SK-N-SH (cell line): ENCODE data around the gene AFMID. TPM values are rescaled to one million over a fixed set of nuclear protein-coding genes. Genes with fewer than 3 reads are reported as not detected.
A peak's percentile ranks its signal among the peaks of the same experiment; 100 is the strongest.

Source experiments
- CTCF ChIA-PET: fragments of 300-600, 350-600 bp; formaldehyde crosslinking; extraction: SDS; loops from one replicate; lab custom pipeline; 2021; lab: Yijun Ruan, JAX
- POLR2A ChIA-PET: fragments of 350-600 bp; sonication (Branson Sonifier 250); formaldehyde crosslinking; extraction: SDS; loops from one replicate; lab custom pipeline; 2020; ENCODE audit warnings: antibody characterized with exemption, inconsistent platforms; lab: Yijun Ruan, JAX
- DNase-seq: peaks from one replicate; pipeline ENCODE4 v3.0.0; 2012
- H2AFZ ChIP-seq: fragments of 200-600 bp; sonication (generic); 2 replicates; pipeline ENCODE4 v1.8.1; 2016; ENCODE audit warnings: antibody characterized with exemption, mild to moderate bottlenecking, low read depth
- H3F3A ChIP-seq: fragments of 200-600 bp; sonication (generic); replicated peaks from 2 replicates; pipeline ENCODE3; 2016; ENCODE audit warnings: antibody characterized with exemption, mild to moderate bottlenecking; ENCODE audit not compliant: insufficient read depth
- H3K27ac ChIP-seq, 2 experiments: fragments of 200-500 bp in 1 of 2; fragments of 200-600 bp in 1 of 2; sonication (Bioruptor generic) in 1 of 2; sonication (generic), shearing (Covaris generic) in 1 of 2; 2 replicates each; pipeline versions ENCODE4 v1.5.1 to v1.6.1; 2014 to 2016; ENCODE audit warnings: low read depth in 2 of 2, inconsistent platforms in 1 of 2, low read length in 1 of 2, mild to moderate bottlenecking in 1 of 2, mixed read lengths in 1 of 2
- H3K27me3 ChIP-seq: fragments of 200-600 bp; sonication (generic), shearing (Covaris generic); 2 replicates; pipeline ENCODE4 v1.6.1; 2016; ENCODE audit warnings: mixed run types; ENCODE audit not compliant: insufficient read depth
- H3K36me3 ChIP-seq, 2 experiments: fragments of 200-500 bp in 1 of 2; fragments of 200-600 bp in 1 of 2; sonication (Bioruptor generic) in 1 of 2; sonication (generic) in 1 of 2; replicated peaks in 1 of 2; 2 replicates each; pipeline versions ENCODE3 to v1.5.1; 2014 to 2016; ENCODE audit warnings: low read length in 1 of 2, mild to moderate bottlenecking in 1 of 2; ENCODE audit not compliant: insufficient read depth in 2 of 2, control insufficient read depth in 1 of 2
- H3K4me1 ChIP-seq, 2 experiments: fragments of 200-500 bp in 1 of 2; fragments of 200-600 bp in 1 of 2; sonication (Bioruptor generic) in 1 of 2; sonication (generic), shearing (Covaris generic) in 1 of 2; 2 replicates each; pipeline versions ENCODE4 v1.5.1 to v1.6.1; 2014 to 2016; ENCODE audit warnings: low read depth in 1 of 2, low read length in 1 of 2, mixed run types in 1 of 2; ENCODE audit not compliant: insufficient read depth in 2 of 2, control insufficient read depth in 1 of 2
- H3K4me2 ChIP-seq: fragments of 200-600 bp; sonication (generic), shearing (Covaris generic); 2 replicates; pipeline ENCODE4 v1.6.1; 2017; ENCODE audit warnings: mixed run types
- H3K4me3 ChIP-seq, 2 experiments: fragments of 200-500 bp in 1 of 2; fragments of 200-600 bp in 1 of 2; sonication (Bioruptor generic) in 1 of 2; sonication (generic), shearing (Covaris generic) in 1 of 2; 2 replicates each; pipeline versions ENCODE4 v1.5.1 to v1.8.1; 2014 to 2016; ENCODE audit warnings: low read depth in 2 of 2, inconsistent platforms in 1 of 2, low read length in 1 of 2, mild to moderate bottlenecking in 1 of 2, mixed read lengths in 1 of 2, moderate library complexity in 1 of 2
- H3K79me2 ChIP-seq: fragments of 200-600 bp; sonication (generic); 2 replicates; pipeline ENCODE4 v1.8.1; 2017; ENCODE audit warnings: mild to moderate bottlenecking; ENCODE audit not compliant: insufficient read depth
- H3K9ac ChIP-seq: fragments of 200-600 bp; sonication (generic); 2 replicates; pipeline ENCODE4 v1.6.1; 2017; ENCODE audit warnings: mixed run types
- H3K9me2 ChIP-seq: fragments of 200-600 bp; sonication (generic); 2 replicates; pipeline ENCODE4 v1.6.1; 2017; ENCODE audit warnings: mixed run types
- H3K9me3 ChIP-seq: fragments of 200-600 bp; sonication (generic); 2 replicates; pipeline ENCODE4 v1.6.1; 2017; ENCODE audit warnings: mixed run types, mild to moderate bottlenecking, moderate library complexity
- H4K20me1 ChIP-seq: fragments of 200-600 bp; sonication (generic); 2 replicates; pipeline ENCODE4 v1.6.1; 2017; ENCODE audit warnings: mild to moderate bottlenecking, mixed run types; ENCODE audit not compliant: insufficient read depth
- CTCF ChIP-seq: fragments of 200-600 bp; sonication (generic); IDR thresholded peaks from 2 replicates; pipeline ENCODE4 v1.6.1; 2017; ENCODE audit warnings: antibody characterized with exemption, mild to moderate bottlenecking, moderate library complexity
- ELF1 ChIP-seq: IDR thresholded peaks from 2 replicates; pipeline ENCODE4 v1.4.0; 2012
- GABPA ChIP-seq: IDR thresholded peaks from 2 replicates; pipeline ENCODE4 v1.4.0; 2012; ENCODE audit warnings: low read depth, mild to moderate bottlenecking
- MAX ChIP-seq: IDR thresholded peaks from 2 replicates; pipeline ENCODE4 v1.4.0; 2012; ENCODE audit warnings: low read depth
- MXI1 ChIP-seq: IDR thresholded peaks from 2 replicates; pipeline ENCODE4 v1.6.1; 2012; ENCODE audit warnings: mild to moderate bottlenecking, low read depth, low read length, improper control_type of control experiment
- NFIC ChIP-seq: IDR thresholded peaks from 2 replicates; pipeline ENCODE4 v1.4.0; 2012; ENCODE audit warnings: borderline replicate concordance
- PBX3 ChIP-seq: IDR thresholded peaks from 2 replicates; pipeline ENCODE4; 2012
- RCOR1 ChIP-seq: fragments of 150-350 bp; IDR thresholded peaks from 2 replicates; pipeline ENCODE4 v1.6.1; 2017; ENCODE audit warnings: antibody characterized with exemption, low read length
- SMC3 ChIP-seq: IDR thresholded peaks from 2 replicates; pipeline ENCODE4 v1.6.1; 2012; ENCODE audit warnings: low read depth, low read length, improper control_type of control experiment
- USF1 ChIP-seq: IDR thresholded peaks from 2 replicates; pipeline ENCODE4 v1.4.0; 2012; ENCODE audit warnings: low read depth, borderline replicate concordance
- YY1 ChIP-seq: IDR thresholded peaks from 2 replicates; pipeline ENCODE4 v1.4.0; 2012; ENCODE audit warnings: low read depth, mild to moderate bottlenecking
- WGBS: methylation state at CpG from one replicate; pipeline ENCODE4 v1.1.6; 2017; ENCODE audit warnings: low lambda C conversion rate; 5-methylcytosine and 5-hydroxymethylcytosine counted together
- polyA plus RNA-seq, 3 experiments: library from polyadenylated mRNA; depleted of rRNA; stranded (reverse); fragments of >200 nt; gene quantifications; 2 replicates each; pipeline ENCODE4 v1.2.3, GENCODE V29; 2012

Gene AFMID
- polyA plus RNA-seq, 1 of the 3 experiments (the other 2 are of a cell fraction) = 44.4 TPM

- peak; percentile 43; the same call in 1 of the 2 replicates for TF ChIP-seq MXI1
Measured at GRCh38 chr17:78225088-78225865, 38.1 kb downstream of the AFMID start (continued).

- Histone ChIP-seq H3K27me3 (peaks cover 7% of the 10 kb centered on the region), H3K36me3 (peaks cover 5 to 6% of the 10 kb centered on the region in 2 experiments), H3K4me2 (no peak overlapping the region), H3F3A (peaks cover 35% of the 10 kb centered on the region), H3K9me3 (no peaks in the 10 kb centered on the region), H3K27ac (peak overlapping the region in 1 of 2 experiments; percentile 98; a peak in 2 of 4 replicates), H3K4me1 (peaks cover 8 to 50% of the 10 kb centered on the region in 2 experiments; a peak in 3 of 4 replicates), H3K4me3 (no peak overlapping the region), H4K20me1 (no peaks in the 10 kb centered on the region), H3K9me2 (no peaks in the 10 kb centered on the region), H3K9ac (no peak overlapping the region), H2AFZ (no peak overlapping the region), H3K79me2 (peaks cover 7% of the 10 kb centered on the region; the same call in 1 of the 2 replicates)
- no peak for DNase-seq
- POLR2A ChIA-PET = interaction anchor here (0.7 to 3.5 kb wide), 4 partner anchors 11 to 268 kb away, joined by 3 to 16 read pairs (median 3); partner anchors contain the start of gene TNRC6C
- CTCF ChIA-PET = interaction anchor here (0.6 to 13.9 kb wide), 12 partner anchors 11 to 684 kb away, joined by 3 to 196 read pairs (median 4); partner anchors contain the start of gene TK1
- WGBS = 90% methylated on average over 12 of the region's 12 CpGs
- TF ChIP-seq RCOR1 = no peak
- no peak for TF ChIP-seq SMC3
- TF ChIP-seq GABPA = no peak
- no peak for TF ChIP-seq MAX
- no peak for TF ChIP-seq NFIC
- TF ChIP-seq CTCF = no peak
- no peak for TF ChIP-seq PBX3
- TF ChIP-seq ELF1 = no peak
- TF ChIP-seq USF1 = no peak
- no peak for TF ChIP-seq YY1
Measured at GRCh38 chr17:78226055-78226758, 39.0 kb downstream of the AFMID start.
